ENCODE results near the gene TGFBR2. TPM values are rescaled to one million over a fixed set of nuclear protein-coding genes. Genes with fewer than 3 reads are reported as not detected.

Gene TGFBR2
- total RNA-seq, 1 donor from 2014 or later, result 221 TPM

DNA sequence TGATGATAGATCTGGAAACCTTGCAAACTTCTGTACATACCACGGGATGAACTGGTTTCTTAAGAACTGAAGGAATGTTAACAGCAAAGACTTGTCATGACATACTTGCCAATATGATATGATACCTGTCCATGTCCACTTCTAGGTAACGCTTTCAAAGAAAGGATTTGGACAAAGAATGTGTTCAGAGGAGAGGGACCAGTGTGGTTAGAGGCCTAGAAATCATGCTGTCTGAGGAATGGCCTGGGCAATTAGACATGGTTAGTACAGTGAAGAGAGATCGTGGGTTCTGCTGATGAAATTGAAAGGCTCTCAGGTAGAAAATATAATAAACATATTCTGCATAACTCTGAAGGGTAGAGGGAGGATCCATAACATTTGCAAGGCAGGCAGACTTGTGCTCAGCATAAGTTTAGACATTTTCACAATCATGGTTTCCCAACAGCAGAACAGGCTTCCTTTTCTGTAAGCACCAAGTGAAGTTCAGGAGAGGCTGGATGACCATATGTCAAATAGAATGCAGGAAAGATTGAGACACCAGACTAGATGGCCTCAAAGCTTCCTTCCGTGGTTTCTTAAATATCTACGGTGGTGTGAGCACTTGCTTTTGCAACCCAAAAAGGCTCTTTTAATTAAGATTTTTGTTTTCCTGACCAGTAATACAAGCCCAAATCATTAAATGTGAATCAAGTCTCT lies 39.9 kb downstream of the TGFBR2 start:
- DNase-seq (ENCODE audit: low spot score) (no peak), ATAC-seq (no peak)
- intact Hi-C loops (cut with DNase I), result no loop called here

GRCh38 chr3:30646961-30647752 lies 40.8 kb downstream of the TGFBR2 start:
- ATAC-seq (no peak), DNase-seq (ENCODE audit: low spot score) (no peak)
- intact Hi-C loops (cut with DNase I), result no loop called here

DNA sequence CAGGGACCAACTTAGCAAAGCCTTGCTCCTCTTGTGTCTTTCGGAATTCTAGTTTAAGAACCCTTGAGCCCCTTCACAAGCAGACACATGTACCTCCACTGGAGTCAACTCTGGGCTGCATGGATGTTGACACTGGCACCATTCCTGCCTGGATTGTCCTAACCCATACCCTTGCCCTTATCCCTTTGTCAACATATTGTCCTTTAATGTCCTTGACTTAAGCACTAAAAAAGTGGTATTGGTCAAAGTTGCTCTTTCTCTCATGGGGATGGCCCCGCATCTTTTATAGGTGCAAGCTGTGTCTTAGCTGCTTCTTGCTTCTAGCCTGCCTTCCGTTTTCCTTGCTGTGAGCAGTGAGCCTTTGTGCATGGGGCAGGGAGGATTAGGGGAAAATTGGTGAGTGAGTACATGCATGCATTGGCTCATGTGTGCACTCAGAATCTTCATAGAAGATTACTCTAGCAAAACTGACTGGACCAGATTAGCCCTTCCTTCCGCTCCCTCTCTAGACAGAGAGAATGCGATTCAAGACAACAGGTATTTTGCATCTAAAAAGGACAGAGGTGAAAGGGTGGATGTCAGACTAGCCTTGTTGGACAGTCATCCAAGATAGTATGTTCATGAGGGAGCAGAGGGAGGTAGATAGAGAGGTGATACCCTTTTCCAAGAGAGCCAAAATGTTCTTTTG lies 42.4 kb downstream of the TGFBR2 start:
- no peak for DNase-seq (ENCODE audit: low spot score)
- ATAC-seq, result no peak
- intact Hi-C loops (cut with DNase I), result no loop called here

GRCh38 chr3:30649572-30650318 lies 43.3 kb downstream of the TGFBR2 start:
- intact Hi-C loops (cut with DNase I), result no loop called here
- ATAC-seq (peak; percentile 43), DNase-seq (ENCODE audit: low spot score) (no peak)

GRCh38 chr3:30650348-30650995 lies 44.1 kb downstream of the TGFBR2 start:
- intact Hi-C loops (cut with DNase I), result no loop called here
- ATAC-seq (no peak), DNase-seq (ENCODE audit: low spot score) (no peak)

DNA sequence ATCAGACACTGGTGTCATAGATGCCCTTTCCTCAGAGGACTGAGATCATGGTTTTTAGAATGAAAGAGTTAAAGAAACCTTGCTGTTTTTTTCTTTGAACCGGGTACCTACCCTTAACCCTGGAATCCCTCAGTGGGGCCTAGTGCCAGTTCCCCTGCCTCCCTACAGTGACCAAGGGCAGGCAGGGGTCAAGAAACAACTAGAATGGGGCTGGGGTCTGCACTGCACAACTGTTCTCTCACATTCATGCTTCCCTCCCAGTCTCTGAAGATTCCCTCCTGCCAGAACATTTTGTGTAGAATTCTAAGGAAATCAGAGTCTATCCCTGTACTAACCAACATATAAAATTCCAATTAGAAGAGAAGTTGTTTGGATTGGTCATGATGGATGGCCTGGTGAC lies 47.9 kb downstream of the TGFBR2 start:
- intact Hi-C loops (cut with DNase I), result no loop called here
- ATAC-seq, result no peak
- DNase-seq (ENCODE audit: low spot score), result no peak

DNA sequence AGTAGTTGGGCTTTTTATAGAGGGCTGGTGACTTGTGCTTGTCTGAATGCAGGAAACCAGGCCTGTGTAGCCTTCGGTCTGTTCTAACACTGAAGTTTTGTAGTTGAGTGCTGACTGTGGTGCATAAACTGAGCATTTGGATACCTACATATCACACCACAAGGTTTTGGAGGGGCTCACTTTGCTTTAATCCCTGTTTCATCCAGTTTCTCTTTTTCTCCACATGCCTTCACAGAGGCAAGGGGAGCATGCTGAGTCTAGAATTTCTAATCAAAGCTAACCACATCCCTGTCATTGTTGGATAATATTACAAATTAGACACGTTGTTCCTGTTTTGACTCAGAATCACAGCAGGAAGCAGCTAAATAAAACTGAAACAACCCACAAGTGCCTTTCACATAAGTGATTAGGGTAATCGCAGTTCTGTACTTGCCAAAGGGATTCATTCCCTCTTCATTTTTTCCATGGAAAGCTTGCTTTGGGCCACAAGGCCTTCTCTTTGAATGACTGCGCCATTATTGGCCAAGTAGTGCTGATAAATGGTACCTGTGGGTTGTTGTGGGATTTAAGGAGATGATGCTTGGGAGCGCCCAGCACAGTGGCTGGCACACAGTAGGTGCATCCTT lies 48.9 kb downstream of the TGFBR2 start:
- DNase-seq (ENCODE audit: low spot score) (no peak), ATAC-seq (peak; percentile 29)
- intact Hi-C loops (cut with DNase I), result no loop called here

DNA sequence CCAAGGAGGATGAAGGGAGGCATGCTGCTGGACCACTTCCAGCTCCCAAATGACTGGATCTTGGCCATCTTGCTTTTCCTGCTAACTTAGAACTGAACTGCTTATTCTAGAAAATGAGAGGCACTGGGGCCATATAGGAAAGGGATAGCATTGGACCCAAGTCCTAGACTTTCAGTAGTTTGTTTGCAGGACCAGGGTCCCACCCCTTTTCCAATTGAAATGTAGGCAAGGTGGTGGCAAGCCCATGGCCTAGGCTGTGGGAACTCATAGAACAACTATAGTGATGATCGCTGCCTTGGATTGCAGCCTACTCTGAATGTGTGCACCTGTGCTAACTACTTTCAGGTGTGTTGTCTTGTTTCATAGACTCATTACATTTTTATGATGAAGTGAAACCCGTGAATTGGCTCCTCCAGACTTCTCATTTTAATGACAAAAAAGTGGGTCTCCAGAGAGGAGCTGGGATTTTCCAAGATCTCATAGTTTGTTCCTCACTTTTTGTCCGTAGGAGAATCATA lies 50.3 kb downstream of the TGFBR2 start:
- intact Hi-C loops (cut with DNase I), result no loop called here
- ATAC-seq, result no peak
- DNase-seq (ENCODE audit: low spot score), result no peak

GRCh38 chr3:30657914-30658313 lies 51.5 kb downstream of the TGFBR2 start:
- intact Hi-C loops (cut with DNase I), result no loop called here
- DNase-seq (ENCODE audit: low spot score) (no peak), ATAC-seq (no peak)

- intact Hi-C loops (cut with DNase I), result no loop called here
- DNase-seq (ENCODE audit: low spot score) (no peak), ATAC-seq (peak; percentile 58)
Observed at GRCh38 chr3:30658328-30659052, 52.1 kb downstream of the TGFBR2 start.

DNA sequence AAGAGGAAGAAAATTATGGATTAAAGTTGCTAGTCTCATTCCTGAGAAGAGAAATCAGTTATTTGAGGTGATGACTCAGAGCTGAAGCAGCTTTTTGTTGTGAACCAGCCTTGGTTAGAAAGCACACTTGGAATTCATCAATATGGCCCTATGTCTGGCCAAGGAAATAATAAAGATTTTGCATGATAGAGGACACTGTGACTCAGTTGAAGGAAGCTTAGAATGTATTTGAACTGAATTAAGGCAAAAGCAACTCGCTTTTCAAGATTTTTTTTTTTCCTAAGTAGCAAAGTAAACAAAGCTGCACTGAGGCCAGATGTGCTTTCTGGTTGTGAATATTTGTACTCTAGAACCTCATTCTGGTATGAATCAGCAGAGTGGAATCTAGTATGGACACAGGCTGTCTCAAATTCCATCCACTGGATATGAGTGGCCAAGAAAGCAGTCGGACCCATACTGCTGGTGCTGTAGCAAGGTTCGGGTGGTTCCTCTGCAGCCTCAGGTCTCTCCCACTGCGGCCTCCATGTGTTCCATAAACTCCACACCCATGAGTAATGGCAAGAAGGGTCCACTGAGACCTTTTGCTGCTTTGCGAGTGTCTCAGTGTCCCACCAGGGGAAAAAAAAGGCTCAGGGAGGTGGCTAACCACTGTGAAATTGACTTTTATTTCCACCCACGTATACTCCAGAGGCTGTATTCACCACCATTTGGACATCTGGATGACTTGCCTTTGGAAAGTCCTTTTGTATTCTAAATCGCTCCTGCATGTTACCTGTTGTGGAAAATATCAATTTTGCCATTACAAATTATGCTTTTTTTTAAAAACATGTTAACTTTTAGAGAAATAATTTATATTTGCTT lies 53.1 kb downstream of the TGFBR2 start:
- ATAC-seq, result peak; percentile 74
- intact Hi-C loops (cut with DNase I), result no loop called here

GRCh38 chr3:30660136-30660535 lies 53.7 kb downstream of the TGFBR2 start:
- no peak for ATAC-seq
- no peak for DNase-seq (ENCODE audit: low spot score)
- intact Hi-C loops (cut with DNase I), result no loop called here

More for the DNA sequence above, 53.1 kb downstream of the TGFBR2 start:
- DNase-seq (ENCODE audit: low spot score), result no peak

- intact Hi-C loops (cut with DNase I), result no loop called here
- DNase-seq (ENCODE audit: low spot score), result no peak
Observed at GRCh38 chr3:30660656-30661055, 54.3 kb downstream of the TGFBR2 start.

DNA sequence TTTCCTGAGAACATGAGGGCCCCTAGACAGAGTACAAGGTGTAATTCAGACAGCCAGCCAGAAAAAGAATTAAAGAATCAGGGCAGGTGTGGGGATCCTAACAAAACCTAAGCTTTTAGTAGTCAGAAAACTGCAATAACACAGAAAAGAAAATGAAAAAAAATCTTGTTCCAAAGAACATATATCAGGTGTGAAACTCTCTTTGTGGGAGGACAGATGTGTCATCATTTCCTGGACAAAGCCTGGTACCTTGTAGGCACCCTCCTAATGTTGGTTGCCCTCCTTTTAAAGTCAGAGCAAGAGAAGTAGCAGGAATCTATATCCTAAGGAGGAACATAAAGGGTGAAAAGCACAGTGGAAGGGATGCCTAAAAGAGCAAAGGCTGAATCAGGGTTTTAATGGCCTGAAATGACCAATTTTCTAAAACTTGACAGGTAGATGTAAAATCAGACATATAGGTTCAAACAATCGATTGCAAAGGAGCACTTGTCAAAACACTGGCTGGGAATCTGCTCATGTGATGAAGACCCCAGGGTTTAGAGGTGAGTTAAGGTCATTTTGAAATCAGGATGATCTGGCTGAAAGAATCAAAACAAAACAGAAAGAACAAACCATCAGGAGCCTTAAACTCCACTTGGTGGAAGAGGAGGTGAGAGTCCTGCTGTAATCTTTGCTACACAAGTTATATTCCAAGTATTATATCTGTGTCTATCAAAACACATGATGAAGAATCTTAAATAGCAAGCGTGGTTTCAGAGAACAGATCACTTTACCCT lies 54.9 kb downstream of the TGFBR2 start:
- intact Hi-C loops (cut with DNase I), result no loop called here
- DNase-seq (ENCODE audit: low spot score) (no peak), ATAC-seq (no peak)

More at GRCh38 chr3:30660656-30661055, 54.3 kb downstream of the TGFBR2 start:
- no peak for ATAC-seq

DNA sequence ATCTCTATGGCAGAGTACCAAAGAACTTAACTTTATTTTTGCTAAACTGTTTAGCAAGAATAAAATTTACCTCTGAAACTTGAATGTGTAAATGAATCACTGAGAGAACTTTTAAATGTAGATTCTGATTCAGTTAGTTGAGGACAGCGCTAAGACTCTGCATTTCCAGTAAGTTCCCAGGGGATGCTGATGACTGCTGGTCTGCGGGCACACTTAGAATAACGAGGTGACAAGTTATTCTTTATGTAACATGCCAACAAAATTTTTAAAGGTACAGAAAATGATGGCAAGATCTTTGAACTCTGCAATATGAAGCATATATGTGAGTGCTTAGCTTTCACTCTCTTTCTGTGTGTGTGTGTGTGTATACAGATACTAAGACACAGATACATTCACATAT lies 56.4 kb downstream of the TGFBR2 start:
- intact Hi-C loops (cut with DNase I), result no loop called here
- DNase-seq (ENCODE audit: low spot score) (no peak), ATAC-seq (no peak)
